Measurements from ENCODE around the gene TAPBPL. TPM values are rescaled to one million over a fixed set of nuclear protein-coding genes. Genes with fewer than 3 reads are reported as not detected.

TAPBPL gene
- total and polyA plus RNA-seq, 2 donors from 2014 or later, result 34.5 to 44.7 TPM

GRCh38 chr12:6420364-6420763 lies 31.5 kb upstream of the TAPBPL start:
- Histone ChIP-seq H3K36me3 (ENCODE audit: control insufficient read depth in 2 of 3, insufficient read depth in 3 of 3, low read length in 3 of 3) (no peaks in the 10 kb centered on the region), H3K4me1 (ENCODE audit: control insufficient read depth in 2 of 3, insufficient read depth in 2 of 3, low read depth in 1 of 3, low read length in 3 of 3) (peaks cover 0 to 4% (median 4%) of the 10 kb centered on the region in 3 donors), H3K9ac (ENCODE audit: low read length in 3 of 3) (no peak overlapping the region), H3K27me3 (ENCODE audit: control insufficient read depth, insufficient read depth, low read length) (no peaks in the 10 kb centered on the region), H3K27ac (ENCODE audit: low read depth in 2 of 2, low read length in 2 of 2) (no peak overlapping the region), H3K4me3 (ENCODE audit: low read length in 3 of 3) (no peak overlapping the region), H3K9me3 (ENCODE audit: control insufficient read depth in 2 of 3, insufficient read depth in 1 of 3, low read length in 3 of 3) (no peaks in the 10 kb centered on the region)
- no peak for DNase-seq
- intact Hi-C loops (cut with DNase I), result no loop called here
- TF ChIP-seq CTCF (IDR thresholded peaks at IDR 0.05; ENCODE audit: borderline replicate concordance, extremely low read depth, insufficient read depth), result no peak
- FAIRE-seq, result no peak

GRCh38 chr12:6423267-6424007 lies 28.4 kb upstream of the TAPBPL start:
- intact Hi-C loops (cut with DNase I), result no loop called here
- DNase-seq (peak; percentile 83 to 97 (median 93)), FAIRE-seq (peak; percentile 38)
- TF ChIP-seq CTCF (IDR thresholded peaks at IDR 0.05; ENCODE audit: borderline replicate concordance, extremely low read depth, insufficient read depth), result peak; percentile 93
- Histone ChIP-seq H3K27me3 (ENCODE audit: control insufficient read depth, insufficient read depth, low read length) (no peaks in the 10 kb centered on the region), H3K4me1 (ENCODE audit: control insufficient read depth in 2 of 3, insufficient read depth in 2 of 3, low read depth in 1 of 3, low read length in 3 of 3) (peaks cover 0 to 4% (median 4%) of the 10 kb centered on the region in 3 donors), H3K36me3 (ENCODE audit: control insufficient read depth in 2 of 3, insufficient read depth in 3 of 3, low read length in 3 of 3) (no peaks in the 10 kb centered on the region), H3K4me3 (ENCODE audit: low read length in 3 of 3) (peak overlapping the region in 1 of 3 donors; percentile 23), H3K9me3 (ENCODE audit: control insufficient read depth in 2 of 3, insufficient read depth in 1 of 3, low read length in 3 of 3) (no peaks in the 10 kb centered on the region), H3K9ac (ENCODE audit: low read length in 3 of 3) (peak overlapping the region in 1 of 3 donors; percentile 38), H3K27ac (ENCODE audit: low read depth in 2 of 2, low read length in 2 of 2) (peak overlapping the region in 1 of 2 donors; percentile 68)

GRCh38 chr12:6424008-6424347 lies 27.9 kb upstream of the TAPBPL start:
- H3K9me3 ChIP-seq (ENCODE audit: control insufficient read depth in 2 of 3, insufficient read depth in 1 of 3, low read length in 3 of 3), result no peaks in the 10 kb centered on the region
- no peak for TF ChIP-seq CTCF (IDR thresholded peaks at IDR 0.05; ENCODE audit: borderline replicate concordance, extremely low read depth, insufficient read depth)
- no peaks in the 10 kb centered on the region for H3K36me3 ChIP-seq (ENCODE audit: control insufficient read depth in 2 of 3, insufficient read depth in 3 of 3, low read length in 3 of 3)
- H3K4me1 ChIP-seq (ENCODE audit: control insufficient read depth in 2 of 3, insufficient read depth in 2 of 3, low read depth in 1 of 3, low read length in 3 of 3), result peaks cover 0 to 4% (median 4%) of the 10 kb centered on the region in 3 donors
- intact Hi-C loops (cut with DNase I), result no loop called here
- peak overlapping the region in 1 of 2 donors; percentile 68 for H3K27ac ChIP-seq (ENCODE audit: low read depth in 2 of 2, low read length in 2 of 2)
- H3K9ac ChIP-seq (ENCODE audit: low read length in 3 of 3), result peak overlapping the region in 1 of 3 donors; percentile 38
- no peak for FAIRE-seq
- peak overlapping the region in 1 of 3 donors; percentile 23 for H3K4me3 ChIP-seq (ENCODE audit: low read length in 3 of 3)
- no peaks in the 10 kb centered on the region for H3K27me3 ChIP-seq (ENCODE audit: control insufficient read depth, insufficient read depth, low read length)
- DNase-seq, result no peak
